H1 (cell line): ENCODE results near the gene RAB30. TPM values are rescaled to one million over a fixed set of nuclear protein-coding genes. Genes with fewer than 3 reads are reported as not detected.

Experiments
- CHD7 ChIP-seq: fragments of 300-600 bp; sonication (generic); IDR thresholded peaks from 2 replicates; pipeline ENCODE4 v1.7.1; 2012; ENCODE audit warnings: low read length, moderate library complexity, mild to moderate bottlenecking, inconsistent platforms; ENCODE audit not compliant: insufficient replicate concordance
- polyA plus RNA-seq, 7 experiments: library from polyadenylated mRNA; depleted of rRNA in 3 of 7; stranded (reverse) in 5 of 7; unstranded in 2 of 7; fragments of >200 nt in 5 of 7; fragments of 200-250 nt in 2 of 7; gene quantifications; 1 replicate in 5 of 7; 2 replicates in 1 of 7; 4 replicates in 1 of 7; pipeline versions ENCODE4 v1.2.1 to v1.2.3, GENCODE V29; 2011 to 2013; ENCODE audit warnings: missing spikeins in 2 of 7, mixed read lengths in 2 of 7
- total RNA-seq: library from RNA; stranded (reverse); fragmentation: NEBNext Ultra II Directional; extraction: Animal tissue kit (Norgen Biotek cat#: 25700); gene quantifications from 2 replicates; pipeline ENCODE4 v1.2.1, GENCODE V29; 2021

Gene RAB30
- total and polyA plus RNA-seq, 2 of the 8 experiments (the other 6 are each of a cell fraction or from before 2014, with no cell fraction given), result 1.6 to 11.7 TPM

GRCh38 chr11:83116015-83116641 is 44.4 kb upstream of the RAB30 start (continued):
- TF ChIP-seq CHD7, result no peak
- TF ChIP-seq, all 59 proteins: peak for 0
